NAMALWA (cell line): ENCODE results near the gene OR2V2.

Source experiments
- DNase-seq: peaks from one replicate; pipeline ENCODE4 v3.0.0-alpha.2; 2015; ENCODE audit warnings: low spot score

OR2V2 gene

GRCh38 chr5:181145133-181145532 lies 2.3 kb upstream of the OR2V2 start:
- no peak for DNase-seq

- DNase-seq, result no peak
Measured at GRCh38 chr5:181149355-181149754, 2.0 kb downstream of the OR2V2 start.

- no peak for DNase-seq
Measured at GRCh38 chr5:181149806-181150733, 2.7 kb downstream of the OR2V2 start.

DNA sequence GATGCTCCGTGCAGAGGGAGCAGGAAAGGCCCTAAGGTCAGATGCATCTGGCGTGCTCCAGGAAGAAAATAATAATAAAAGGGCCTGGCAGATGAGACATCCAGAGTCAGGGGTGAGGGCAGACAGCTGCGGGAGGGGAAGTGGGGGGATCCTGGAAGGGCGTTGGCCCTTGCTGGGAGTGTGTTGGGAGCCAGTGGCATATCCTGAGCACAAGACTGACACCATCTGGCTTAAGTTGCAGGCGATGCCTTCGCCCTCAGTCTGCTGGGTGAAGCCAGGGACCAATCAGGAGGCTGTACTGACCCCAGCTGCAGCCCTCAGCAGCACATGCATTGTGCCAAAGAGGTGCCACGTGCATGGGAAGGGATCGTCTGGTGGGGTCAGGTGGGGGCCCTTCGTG lies 3.8 kb downstream of the OR2V2 start:
- DNase-seq, result no peak

- no peak for DNase-seq
Measured at GRCh38 chr5:181152406-181152805, 5.0 kb downstream of the OR2V2 start.

DNA sequence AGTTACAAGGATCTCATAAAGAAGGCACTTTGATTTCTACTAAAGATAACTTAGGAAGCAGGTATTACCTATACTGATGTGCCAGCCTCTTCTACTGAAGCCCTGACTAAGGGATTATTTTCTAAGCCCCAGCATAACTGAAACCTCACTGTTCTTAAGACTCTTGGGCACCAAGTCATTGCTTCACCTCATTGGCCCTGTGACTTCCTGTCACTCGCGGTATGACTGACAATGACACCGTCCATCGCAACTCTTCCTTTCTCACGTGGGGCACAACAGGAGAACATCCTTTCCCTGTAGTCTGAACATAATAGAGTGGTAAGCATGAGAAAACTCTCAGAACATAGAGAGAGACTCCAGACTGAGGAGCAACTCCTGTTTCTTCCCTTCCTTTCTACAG lies 6.4 kb downstream of the OR2V2 start:
- no peak for DNase-seq

- DNase-seq, result no peak
Measured at GRCh38 chr5:181156758-181157157, 9.4 kb downstream of the OR2V2 start.

- DNase-seq, result no peak
Measured at GRCh38 chr5:181158869-181159268, 11.5 kb downstream of the OR2V2 start.

DNA sequence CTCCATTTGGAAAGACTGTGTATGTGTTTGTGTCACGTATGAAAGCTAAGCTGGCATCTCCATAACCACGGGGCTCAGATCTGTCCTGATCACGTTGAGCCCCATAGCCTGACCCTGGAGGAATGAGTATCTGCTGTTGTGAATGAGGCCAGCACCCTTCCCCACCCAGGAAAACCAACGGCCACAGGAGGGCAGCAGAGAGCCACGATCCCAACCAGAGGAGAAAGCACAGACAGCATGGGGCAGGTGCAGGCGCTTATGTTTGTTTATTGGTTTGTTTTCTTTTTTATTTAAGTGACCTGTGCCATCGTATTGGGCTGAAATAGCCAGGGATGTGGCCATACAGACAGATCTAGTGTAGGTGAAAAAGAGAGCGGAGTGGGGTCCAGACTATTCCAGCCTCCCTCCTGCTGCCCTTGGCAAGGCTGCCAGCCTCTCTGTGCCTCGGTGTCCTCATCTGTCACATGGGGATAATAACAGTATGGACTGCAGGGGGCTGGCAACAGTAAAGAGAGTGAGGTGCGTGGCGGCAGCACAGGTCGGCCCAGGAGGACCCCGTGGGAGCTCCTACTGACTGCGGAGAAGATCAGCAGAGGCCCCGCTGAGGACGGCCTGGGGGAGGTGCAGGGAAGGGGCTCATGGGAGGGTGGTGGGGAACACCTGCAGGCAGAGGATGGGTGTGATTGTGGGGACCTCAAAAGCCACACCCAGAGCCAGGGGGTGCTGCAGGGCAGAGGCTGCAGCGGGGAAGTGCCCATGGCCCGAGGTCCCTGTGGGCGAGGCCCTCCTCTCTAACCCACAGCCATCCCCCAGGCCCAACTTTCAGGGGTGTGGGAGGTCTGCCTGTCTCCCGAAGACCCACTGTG lies 12.1 kb downstream of the OR2V2 start:
- peak; percentile 96 for DNase-seq

- peak; percentile 79 for DNase-seq
Measured at GRCh38 chr5:181160152-181160754, 12.9 kb downstream of the OR2V2 start.

DNA sequence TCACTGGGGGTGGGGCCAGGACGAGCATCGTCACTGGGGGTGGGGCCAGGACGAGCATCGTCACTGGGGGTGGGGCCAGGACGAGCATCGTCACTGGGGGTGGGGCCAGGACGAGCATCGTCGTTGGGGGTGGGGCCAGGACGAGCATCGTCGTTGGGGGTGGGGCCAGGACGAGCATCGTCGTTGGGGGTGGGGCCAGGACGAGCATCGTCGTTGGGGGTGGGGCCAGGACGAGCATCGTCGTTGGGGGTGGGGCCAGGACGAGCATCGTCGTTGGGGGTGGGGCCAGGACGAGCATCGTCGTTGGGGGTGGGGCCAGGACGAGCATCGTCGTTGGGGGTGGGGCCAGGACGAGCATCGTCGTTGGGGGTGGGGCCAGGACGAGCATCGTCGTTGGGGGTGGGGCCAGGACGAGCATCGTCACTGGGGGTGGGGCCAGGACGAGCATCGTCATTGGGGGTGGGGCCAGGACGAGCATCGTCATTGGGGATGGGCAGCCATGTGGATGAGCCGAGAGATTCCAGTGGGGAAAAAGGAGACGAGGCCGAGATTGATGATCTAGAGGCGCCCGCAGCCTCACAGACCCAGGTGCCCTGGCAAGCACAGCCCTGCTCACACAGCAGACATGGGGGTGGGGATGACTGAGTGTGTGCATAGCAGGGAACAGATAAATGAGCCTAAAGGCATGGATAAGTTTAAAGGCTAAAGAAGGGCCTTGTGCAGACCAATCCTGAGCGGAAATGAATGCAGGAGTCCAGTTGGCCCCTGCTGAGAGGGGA lies 13.6 kb downstream of the OR2V2 start:
- peak; percentile 71 for DNase-seq

GRCh38 chr5:181161534-181162175 lies 14.3 kb downstream of the OR2V2 start:
- no peak for DNase-seq

- peak; percentile 70 for DNase-seq
Measured at GRCh38 chr5:181163487-181164075, 16.2 kb downstream of the OR2V2 start.

GRCh38 chr5:181164076-181164952 lies 16.9 kb downstream of the OR2V2 start:
- no peak for DNase-seq

- peak; percentile 88 for DNase-seq
Measured at GRCh38 chr5:181166812-181167733, 19.7 kb downstream of the OR2V2 start.

DNA sequence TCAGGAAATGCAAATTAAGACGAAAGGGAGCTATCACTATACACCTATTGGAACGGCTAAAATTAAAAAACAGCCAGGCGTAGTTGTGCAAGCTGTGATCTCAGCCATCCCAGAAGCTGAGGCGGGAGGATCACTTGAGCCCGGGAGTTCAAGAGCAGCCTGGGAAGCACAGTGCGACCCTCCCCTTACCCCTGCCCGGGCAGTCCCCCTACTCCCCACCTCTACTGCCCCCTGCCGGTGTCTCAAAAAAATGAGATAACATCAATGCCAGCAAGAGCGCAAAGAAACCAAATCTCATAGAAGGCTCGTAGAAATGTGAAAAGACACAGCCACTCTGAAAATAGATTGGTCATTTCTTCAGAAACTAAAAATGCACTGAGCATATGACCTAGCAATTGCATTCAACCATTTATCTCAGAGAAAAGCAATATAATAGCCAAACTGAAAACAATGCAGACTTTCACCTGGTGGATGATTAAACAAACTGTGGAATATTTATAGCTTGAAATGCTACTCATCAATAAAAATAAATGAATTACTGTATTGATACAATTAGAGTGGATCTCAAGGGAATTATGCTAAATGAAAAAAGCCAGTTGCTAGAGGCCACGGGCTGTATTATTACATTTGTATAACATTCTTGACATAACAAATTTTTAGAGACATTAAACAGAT lies 20.6 kb downstream of the OR2V2 start:
- peak; percentile 72 for DNase-seq

DNA sequence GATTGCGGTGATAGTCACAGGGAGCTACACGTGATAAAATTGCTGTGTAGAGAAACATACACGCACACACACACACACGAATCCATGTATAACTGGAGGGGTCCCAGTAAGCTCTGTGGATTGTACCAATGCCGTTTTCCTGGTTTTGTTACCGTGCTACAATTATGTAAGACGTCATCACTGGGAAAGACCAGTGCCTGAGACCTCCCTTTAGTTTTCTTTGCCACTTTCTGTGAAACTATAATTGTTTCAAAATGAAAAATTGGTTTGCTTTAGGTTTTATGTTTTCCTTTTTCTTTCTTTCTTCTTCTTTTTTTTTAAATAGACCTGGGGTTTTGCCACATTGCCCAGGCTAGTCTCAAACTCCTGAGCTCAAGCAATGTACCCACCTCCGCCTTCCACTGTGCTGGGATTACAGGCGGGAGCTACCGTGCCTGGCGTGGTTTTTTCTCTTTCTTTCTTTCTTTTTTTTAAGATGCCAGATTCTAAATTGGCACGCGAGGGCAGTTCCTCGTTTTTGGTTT lies 21.3 kb downstream of the OR2V2 start:
- no peak for DNase-seq
